ENCODE data around the gene CGB1. TPM values are rescaled to one million over a fixed set of nuclear protein-coding genes. Genes with fewer than 3 reads are reported as not detected.
A peak's percentile ranks its signal among the peaks of the same experiment; 100 is the strongest.

The CGB1 gene
- total RNA-seq, 1 experiment from 2014 or later, result not detected

DNA sequence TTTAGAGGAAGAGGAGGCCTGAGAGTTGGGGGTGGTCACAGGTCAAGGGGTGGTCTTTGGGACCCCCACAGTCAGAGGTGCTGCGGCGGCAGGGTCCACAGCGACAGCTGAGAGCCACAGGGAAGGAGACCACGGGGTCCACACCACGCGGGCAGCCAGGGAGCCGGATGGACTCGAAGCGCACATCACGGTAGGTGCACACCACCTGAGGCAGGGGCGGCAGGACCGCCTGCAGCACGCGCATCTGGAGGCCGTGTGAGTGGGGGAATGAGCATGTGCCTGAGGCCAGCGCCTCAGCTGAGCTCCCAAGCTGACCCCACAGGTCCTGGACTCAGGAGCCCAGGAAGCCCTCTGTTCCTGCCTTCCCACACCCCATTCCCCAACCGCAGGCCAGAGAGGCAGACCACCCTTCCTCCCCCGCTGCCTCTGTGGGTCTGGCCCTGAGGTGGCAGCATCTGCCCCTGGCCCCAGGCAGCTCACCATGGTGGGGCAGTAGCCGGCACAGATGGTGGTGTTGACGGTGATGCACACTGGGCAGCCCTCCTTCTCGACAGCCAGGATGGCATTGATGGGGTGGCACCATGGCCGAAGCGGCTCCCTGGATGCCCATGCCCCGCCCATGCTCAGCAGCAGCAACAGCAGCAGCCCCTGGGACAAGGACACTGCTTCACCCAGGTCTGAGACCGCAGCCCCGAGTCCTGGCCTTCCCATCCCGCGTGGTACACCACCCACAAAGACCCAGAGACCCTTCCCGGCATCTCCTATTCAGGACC, 20.4 kb downstream of the CGB1 start:
- no peak for DNase-seq (ENCODE audit: low read depth, low spot score)
- in situ Hi-C loops (cut with HindIII; ENCODE audit: low pct_unique_long_range_greater_than_20kb, low sequenced_read_pairs), result no loop called here

- in situ Hi-C loops (cut with HindIII; ENCODE audit: low pct_unique_long_range_greater_than_20kb, low sequenced_read_pairs), result no loop called here
- no peak for DNase-seq (ENCODE audit: low read depth, low spot score)
These were observed 21.8 kb downstream of the CGB1 start for GRCh38 chr19:49014870-49015255.

GRCh38 chr19:49014123-49014869, 22.4 kb downstream of the CGB1 start:
- in situ Hi-C loops (cut with HindIII; ENCODE audit: low pct_unique_long_range_greater_than_20kb, low sequenced_read_pairs), result no loop called here

GRCh38 chr19:49011194-49011593, 25.5 kb downstream of the CGB1 start:
- peak; percentile 83 for DNase-seq (ENCODE audit: low read depth, low spot score)
- in situ Hi-C loops (cut with HindIII; ENCODE audit: low pct_unique_long_range_greater_than_20kb, low sequenced_read_pairs), result no loop called here

More at GRCh38 chr19:49014123-49014869, 22.4 kb downstream of the CGB1 start:
- peak; percentile 65 for DNase-seq (ENCODE audit: low read depth, low spot score)

DNA sequence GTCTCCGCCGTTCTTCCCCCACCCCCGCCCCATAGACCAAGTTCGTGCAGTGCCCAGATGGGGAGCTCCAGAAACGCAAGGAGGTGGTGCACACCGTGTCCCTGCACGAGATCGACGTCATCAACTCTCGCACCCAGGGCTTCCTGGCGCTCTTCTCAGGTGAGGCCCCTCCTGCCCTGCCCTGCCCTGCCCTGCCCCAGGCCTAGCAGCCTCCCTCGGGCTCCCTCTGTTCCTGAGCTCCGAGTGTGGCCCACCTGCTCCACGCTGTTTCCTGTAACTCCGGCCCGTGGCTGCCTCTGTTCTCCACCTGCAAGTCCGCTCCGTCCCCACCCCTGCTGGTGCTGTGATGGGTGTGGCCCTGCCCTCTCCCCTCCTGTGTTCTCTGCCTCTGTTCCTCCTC, 26.2 kb downstream of the CGB1 start:
- in situ Hi-C loops (cut with HindIII; ENCODE audit: low pct_unique_long_range_greater_than_20kb, low sequenced_read_pairs), result no loop called here
- no peak for DNase-seq (ENCODE audit: low read depth, low spot score)

- in situ Hi-C loops (cut with HindIII; ENCODE audit: low pct_unique_long_range_greater_than_20kb, low sequenced_read_pairs), result no loop called here
- DNase-seq (ENCODE audit: low read depth, low spot score), result no peak
These were observed 26.9 kb downstream of the CGB1 start for GRCh38 chr19:49009828-49010227.

DNA sequence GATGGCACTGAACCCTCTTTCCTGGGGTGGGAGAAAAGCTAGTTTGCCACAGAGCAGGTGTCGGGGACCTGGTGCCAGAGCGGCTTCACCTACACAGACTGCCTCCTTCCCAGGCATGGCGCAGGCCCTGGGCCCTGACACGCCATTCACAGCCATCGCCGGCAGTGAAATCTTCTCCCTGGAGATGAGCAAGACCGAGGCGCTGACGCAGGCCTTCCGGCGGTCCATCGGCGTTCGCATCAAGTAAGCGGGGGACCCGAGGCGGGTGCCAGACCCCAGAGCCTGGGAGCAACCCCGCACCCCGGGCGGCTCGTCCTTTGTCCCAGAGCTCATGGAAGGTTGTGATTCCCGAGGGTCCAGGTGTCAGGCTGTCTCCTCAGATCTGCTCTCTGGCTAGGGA, 29.8 kb downstream of the CGB1 start:
- DNase-seq (ENCODE audit: low read depth, low spot score), result no peak
- in situ Hi-C loops (cut with HindIII; ENCODE audit: low pct_unique_long_range_greater_than_20kb, low sequenced_read_pairs), result no loop called here

DNA sequence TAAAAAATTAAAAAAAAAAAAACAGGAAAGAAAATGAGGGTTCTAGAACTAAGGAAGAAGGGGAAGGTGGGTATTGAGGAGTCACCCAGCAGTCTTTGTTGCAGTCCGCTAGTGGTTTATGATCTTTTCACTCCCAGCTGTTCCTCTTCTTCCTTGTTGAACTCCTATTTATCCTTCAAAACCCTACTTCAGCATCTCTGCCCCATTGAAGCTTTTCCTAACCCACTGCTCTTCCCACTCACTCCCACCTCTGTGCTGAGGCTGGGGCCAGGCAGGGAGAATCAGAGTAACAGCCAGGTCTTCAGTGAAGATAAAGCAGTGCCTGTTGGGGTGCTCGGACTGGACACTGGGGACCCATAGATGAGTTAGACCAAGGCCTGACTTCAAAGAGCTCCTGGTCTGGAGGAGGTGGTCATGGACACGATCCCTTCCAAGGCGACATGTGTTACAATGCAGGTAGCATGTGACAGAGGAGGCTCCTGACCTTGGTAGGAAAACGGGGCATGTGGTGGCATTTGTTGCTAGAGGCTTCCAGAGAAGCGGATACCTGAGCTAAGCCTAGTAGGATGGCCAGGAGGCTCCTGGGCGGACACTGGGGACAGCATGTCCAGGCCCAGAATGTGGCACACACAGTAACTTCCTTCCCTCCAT, 31.6 kb downstream of the CGB1 start:
- in situ Hi-C loops (cut with HindIII; ENCODE audit: low pct_unique_long_range_greater_than_20kb, low sequenced_read_pairs), result no loop called here
- no peak for DNase-seq (ENCODE audit: low read depth, low spot score)

- no peak for DNase-seq (ENCODE audit: low read depth, low spot score)
- in situ Hi-C loops (cut with HindIII; ENCODE audit: low pct_unique_long_range_greater_than_20kb, low sequenced_read_pairs), result no loop called here
These were observed 32.6 kb downstream of the CGB1 start for GRCh38 chr19:49004133-49004532.

DNA sequence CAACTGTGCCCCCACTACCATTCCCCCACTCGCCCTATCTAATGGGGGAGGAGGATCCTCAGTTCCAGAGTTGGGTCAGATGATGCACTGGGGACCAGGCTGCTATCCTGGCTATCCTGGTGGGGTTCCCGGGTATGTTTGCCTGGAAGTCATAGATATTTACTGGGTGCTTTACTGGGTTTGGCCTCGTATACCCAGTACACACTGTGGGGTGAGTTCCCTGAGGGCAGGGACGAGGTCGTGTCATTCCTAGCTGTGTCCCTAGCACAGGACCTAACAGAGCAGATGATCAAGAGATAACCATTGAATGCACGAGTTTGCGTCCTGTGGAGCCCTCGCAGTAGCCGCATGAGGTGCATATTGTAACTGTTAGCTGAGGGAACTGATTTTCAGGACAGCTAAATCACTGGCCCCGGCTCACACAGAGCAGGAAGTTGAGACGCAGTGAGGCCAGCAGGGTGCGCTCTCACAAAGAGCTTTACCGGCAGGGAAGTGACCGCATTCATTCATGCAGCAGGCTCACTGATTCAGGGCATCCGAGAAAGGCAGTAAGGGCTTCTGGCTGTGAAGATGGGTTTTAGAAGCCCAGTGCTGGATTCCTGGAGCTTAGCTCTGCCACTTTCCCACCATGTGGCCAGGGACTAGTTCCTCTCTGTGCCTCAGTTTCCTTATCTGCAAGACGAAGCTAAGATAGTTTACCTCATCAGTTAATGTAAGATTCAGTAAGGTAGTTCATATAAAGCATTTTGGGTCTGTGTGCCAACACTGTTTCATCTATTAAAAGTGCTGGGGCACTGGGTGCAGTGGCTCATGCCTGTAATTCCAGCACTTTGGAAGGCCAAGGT, 37.0 kb downstream of the CGB1 start:
- DNase-seq (ENCODE audit: low read depth, low spot score), result peak; percentile 82
- in situ Hi-C loops (cut with HindIII; ENCODE audit: low pct_unique_long_range_greater_than_20kb, low sequenced_read_pairs), result no loop called here

DNA sequence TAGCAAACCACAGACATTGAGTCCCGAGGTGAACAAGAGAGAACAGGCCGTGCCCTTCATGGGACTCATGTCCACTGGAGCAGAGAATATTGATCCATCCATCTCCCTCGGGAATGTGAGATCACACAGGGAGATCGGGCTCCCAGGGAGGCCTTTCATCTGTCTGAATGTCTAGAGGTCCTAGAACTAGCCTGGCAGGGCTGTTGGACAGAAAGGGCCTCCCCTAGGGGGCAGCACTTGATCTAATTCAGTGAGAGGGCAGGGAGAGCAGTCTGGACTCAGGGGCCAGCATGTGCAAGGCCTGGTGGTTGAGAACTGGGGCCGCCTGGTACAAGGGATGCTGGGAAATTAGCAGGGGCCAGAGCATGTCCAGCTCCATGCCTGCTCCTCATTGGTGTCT, 38.7 kb downstream of the CGB1 start:
- in situ Hi-C loops (cut with HindIII; ENCODE audit: low pct_unique_long_range_greater_than_20kb, low sequenced_read_pairs), result no loop called here
- DNase-seq (ENCODE audit: low read depth, low spot score), result peak; percentile 90

- no peak for DNase-seq (ENCODE audit: low read depth, low spot score)
- in situ Hi-C loops (cut with HindIII; ENCODE audit: low pct_unique_long_range_greater_than_20kb, low sequenced_read_pairs), result no loop called here
These were observed 42.7 kb downstream of the CGB1 start for GRCh38 chr19:48994035-48994386.

DNA sequence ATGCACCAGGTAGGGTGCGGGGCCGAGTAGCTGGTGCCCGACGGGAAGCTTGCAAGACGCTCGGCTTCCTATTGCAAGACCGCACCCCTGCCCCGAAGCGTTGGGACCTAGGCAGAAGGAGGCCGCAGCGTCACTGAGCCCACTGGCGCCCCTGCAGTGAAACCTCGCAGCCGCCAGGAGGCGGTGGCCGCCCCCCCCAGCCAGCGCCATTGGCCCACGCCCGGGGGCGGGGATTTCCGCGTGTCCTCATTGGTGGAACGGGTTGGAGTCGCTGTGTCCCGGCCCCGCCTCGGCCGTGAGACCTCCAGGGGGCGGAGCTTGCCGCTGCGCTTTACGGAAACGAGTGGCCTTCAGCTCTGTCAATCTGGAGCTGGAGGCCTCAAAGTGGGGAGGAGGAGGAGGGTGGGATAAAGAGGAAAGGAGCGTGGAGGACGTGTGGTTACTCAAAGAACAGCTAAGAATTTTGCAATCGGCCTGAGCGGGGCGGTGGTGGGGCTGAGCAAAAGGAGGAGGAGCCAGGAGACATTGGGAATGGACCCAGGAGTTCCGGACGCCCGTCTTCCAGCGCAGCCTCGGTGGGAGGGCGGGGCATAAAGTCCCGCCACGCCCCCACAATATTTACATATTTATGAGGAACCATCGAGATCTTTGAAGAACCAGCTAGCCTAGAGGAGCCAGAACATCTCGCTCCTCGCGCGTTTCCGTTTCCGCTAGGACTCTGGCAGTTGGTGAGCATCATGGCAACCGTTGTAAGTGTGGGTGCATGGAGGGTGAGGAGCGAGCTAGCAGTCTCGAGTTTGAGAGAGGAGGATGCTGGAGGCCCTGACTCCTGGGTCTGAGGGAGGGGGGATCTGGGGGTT, 43.3 kb downstream of the CGB1 start, which contains the start of the genes GYS1 and RUVBL2:
Gene GYS1, minus strand, starts transcription at position 135 of the 860 bp plus-strand sequence. CDS start 197 bp downstream, outside the sequence.
Gene RUVBL2, plus strand, starts transcription at position 713 of the 860 bp plus-strand sequence. Its CDS starts 25 bp downstream, at position 738.
- peak; percentile 99 for DNase-seq (ENCODE audit: low read depth, low spot score)
- in situ Hi-C loops (cut with HindIII; ENCODE audit: low pct_unique_long_range_greater_than_20kb, low sequenced_read_pairs), result no loop called here

- no peak for DNase-seq (ENCODE audit: low read depth, low spot score)
- in situ Hi-C loops (cut with HindIII; ENCODE audit: low pct_unique_long_range_greater_than_20kb, low sequenced_read_pairs), result no loop called here
These were observed 44.0 kb downstream of the CGB1 start for GRCh38 chr19:48992581-48993174.

DNA sequence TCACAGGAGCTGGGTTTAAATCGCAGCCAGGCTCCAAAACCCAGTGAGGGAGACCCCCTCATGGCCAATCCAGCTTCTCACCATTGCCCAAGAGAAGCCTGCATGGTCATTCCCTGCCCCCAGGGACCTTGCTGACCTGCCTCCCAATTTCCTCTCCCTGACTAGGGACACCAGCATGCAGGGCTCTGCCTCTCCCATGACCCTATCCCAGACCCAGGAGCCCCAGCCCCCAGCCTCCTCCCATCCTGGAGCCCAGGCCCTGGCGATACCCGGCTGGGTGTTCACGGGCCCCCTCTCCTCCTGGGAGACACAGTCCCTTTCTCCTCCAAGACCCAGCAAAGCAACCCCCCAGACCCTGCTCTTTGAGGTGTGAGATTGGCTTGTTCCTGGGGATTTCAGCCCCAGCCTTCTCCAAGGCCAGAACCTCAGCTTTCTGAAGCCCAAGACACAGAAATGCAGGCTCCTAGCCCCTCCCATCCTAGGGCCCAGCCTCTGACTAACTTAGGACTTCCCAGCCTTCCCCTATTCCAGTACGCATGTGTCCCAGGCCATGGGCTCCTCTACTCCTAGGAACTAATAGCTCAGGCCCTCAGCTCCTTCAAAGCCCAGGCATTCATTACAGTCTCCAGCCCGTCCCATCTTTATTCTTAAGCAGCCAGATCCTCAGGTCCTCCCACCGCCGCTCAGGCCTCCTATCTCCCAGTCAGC, 44.7 kb downstream of the CGB1 start:
- in situ Hi-C loops (cut with HindIII; ENCODE audit: low pct_unique_long_range_greater_than_20kb, low sequenced_read_pairs), result no loop called here
- peak; percentile 73 for DNase-seq (ENCODE audit: low read depth, low spot score)
